HG03108 (cell line): Measurements from ENCODE around the gene MED7.
A peak's percentile ranks its signal among the peaks of the same experiment; 100 is the strongest.
"Not testable (repeated sequence)": the region's sequence is repeated elsewhere in the genome, so short reads cannot be mapped to it uniquely, and the experiment has no call there.

Experiments
- ATAC-seq: cut with Tn5 transposase; IDR thresholded peaks from one replicate; pipeline ENCODE4 v1.9.1; 2021; ENCODE audit warnings: moderate library complexity; ENCODE audit not compliant: unreplicated experiment

The MED7 gene

DNA sequence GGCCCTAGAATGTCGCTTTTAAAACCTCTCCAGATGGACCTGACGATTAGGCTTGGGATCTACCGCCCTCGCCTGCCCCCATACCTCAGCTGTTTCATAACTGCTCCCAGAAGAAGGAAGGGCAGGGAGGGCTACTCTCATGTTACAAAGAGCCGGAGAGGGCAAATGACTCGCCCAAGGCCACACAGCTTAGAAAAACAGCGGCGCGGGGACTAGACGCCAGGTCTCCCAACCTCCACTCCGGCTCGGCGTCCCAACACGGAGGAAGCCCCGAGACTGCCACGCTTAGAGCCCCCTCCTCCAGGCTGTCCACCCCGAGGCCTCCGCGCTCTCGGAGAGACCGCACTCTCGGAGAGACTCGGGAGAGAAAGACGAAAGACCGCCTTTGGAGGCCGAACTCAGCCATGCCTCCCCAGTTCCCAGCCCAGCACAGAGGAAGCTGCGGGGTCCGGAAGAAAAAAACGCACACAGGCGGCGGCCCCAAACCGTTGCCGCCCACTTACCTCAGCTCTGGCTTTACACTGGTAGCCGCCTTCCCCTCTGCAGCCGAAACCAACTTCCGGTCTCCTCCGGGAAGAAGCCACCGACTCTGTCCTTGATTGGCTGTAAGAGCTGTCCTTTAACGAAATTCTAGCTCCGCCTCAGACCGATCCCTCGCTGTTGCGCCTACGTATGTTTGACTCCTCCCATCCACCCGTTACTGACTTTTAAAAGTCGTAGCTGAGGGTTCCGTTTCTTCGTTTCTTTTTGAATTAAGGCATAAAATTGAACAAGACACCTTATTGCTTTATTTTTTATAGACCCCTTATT is at the start of gene MED7:
Gene MED7, minus strand, starts transcription at position 549 of the 810 bp plus-strand sequence. CDS start 3,434 bp downstream, outside the sequence.
- peak; percentile 100 for ATAC-seq

DNA sequence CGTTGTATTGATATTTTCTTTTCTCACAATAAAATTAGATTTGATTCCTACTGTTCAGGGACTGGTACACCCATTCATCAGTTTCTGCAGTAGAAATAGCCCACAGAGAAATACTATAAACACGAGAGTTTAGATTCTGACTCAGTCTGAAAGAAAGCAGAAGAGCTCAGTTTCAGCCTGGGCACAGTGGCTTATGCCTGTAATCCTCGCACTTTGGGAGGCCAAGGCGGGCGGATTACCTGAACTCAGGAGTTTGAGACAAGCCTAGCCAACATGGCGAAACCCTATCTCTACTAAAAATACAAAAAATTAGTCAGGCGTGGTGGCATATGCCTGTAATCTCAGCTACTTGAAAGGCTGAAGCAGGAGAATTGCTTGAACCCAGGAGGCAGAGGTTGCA is 46.6 kb upstream of the MED7 start:
- peak; percentile 77 for ATAC-seq

GRCh38 chr5:157188270-157188669 is 45.6 kb upstream of the MED7 start:
- no peak for ATAC-seq

GRCh38 chr5:157187046-157187754 is 44.5 kb upstream of the MED7 start:
- no peak for ATAC-seq

GRCh38 chr5:157186309-157187045 is 43.8 kb upstream of the MED7 start:
- no peak for ATAC-seq

DNA sequence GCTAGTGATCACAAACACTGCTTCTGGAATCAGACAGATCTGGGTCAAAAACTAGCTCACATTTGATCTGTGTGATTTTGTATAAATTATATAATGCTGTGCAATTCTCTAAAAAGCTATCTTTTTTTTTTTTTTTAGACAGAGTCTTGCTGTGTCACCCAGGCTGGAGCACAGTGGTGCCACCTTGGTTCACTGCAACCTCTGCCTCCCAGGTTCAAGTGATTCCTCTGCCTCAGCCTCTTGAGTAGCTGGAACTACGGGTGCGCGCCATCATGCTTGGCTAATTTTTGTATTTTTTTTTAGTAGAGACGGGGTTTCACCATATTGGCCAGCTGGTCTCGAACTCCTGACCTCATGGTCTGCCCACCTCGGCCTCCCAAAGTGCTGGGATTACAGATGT is 42.5 kb upstream of the MED7 start:
- ATAC-seq = not testable (repeated sequence)

DNA sequence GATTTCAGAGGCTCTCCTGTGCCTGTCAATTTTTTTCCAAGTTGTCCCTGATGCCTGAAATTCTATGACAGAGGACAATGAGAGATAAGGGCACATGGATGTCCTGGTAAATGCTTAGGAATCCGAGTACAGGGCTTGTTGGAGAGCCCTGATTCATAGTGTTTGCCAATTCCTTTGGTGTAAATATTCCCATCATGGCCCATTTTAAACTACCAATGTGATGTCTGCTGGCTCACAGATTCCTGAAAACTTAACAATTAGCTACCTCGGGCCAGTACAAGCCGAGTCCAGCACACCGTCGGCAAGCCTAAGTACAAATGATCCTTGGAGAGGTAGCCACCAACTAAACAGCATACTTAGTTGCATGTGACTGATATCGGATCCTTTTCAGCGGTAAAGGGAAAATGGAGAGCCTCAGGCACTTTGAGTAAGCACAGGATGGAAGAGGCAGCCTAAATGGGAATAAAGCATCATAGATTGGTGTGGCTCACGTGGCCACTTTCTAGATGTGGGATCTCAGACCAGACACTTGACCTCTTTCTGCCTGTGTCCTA is 41.5 kb upstream of the MED7 start:
- no peak for ATAC-seq

GRCh38 chr5:157182143-157182757 is 39.6 kb upstream of the MED7 start:
- ATAC-seq = no peak

- ATAC-seq = no peak
These were observed 38.0 kb upstream of the MED7 start, which contains the start of gene ITK for GRCh38 chr5:157180374-157181264. ITK (plus strand) TSS chr5:157180840; CDS start chr5:157180978, 138 bp downstream.

DNA sequence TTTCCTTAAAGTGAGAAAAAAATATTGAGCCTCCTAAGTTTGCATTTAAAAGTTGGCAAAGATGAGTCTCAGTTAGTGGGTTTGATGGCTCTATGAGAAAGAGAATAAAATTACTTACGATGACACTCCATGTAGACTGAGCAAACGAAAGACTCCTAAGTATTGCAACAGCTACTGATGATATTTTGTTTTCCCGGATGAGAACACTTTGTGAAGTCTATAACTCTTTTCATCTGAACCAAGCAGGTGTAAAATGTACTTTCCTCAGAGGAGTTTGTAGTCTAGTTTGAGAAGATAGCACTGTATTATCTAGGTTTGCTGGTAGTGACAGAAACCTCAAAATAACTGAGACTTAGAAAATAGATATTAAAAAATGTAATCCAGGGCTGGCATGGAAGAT is 36.3 kb upstream of the MED7 start:
- ATAC-seq = no peak

DNA sequence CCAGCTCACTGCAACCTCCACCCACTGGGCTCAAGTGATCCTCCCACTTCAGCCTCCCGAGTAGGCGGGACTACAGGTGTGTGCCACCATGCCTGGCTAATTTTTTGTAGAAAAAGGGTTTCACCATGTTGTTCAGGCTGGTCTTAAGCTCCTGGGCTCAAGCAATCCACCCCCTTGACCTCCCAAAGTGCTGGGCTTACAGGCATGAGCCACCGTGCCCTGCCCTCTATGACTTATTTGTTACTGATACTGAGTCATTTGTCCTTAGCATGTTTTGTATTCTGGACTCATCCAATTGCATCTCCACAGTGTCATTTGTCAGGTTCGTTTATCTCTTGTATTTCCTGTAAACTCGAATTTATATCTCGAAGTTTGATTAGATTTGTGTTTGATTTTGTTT is 35.3 kb upstream of the MED7 start:
- no peak for ATAC-seq

GRCh38 chr5:157175071-157175612 is 32.5 kb upstream of the MED7 start:
- ATAC-seq = no peak

- peak; percentile 100 for ATAC-seq
These were observed 29.7 kb upstream of the MED7 start for GRCh38 chr5:157172403-157172802.

- no peak for ATAC-seq
These were observed 25.6 kb upstream of the MED7 start for GRCh38 chr5:157168286-157168685.

DNA sequence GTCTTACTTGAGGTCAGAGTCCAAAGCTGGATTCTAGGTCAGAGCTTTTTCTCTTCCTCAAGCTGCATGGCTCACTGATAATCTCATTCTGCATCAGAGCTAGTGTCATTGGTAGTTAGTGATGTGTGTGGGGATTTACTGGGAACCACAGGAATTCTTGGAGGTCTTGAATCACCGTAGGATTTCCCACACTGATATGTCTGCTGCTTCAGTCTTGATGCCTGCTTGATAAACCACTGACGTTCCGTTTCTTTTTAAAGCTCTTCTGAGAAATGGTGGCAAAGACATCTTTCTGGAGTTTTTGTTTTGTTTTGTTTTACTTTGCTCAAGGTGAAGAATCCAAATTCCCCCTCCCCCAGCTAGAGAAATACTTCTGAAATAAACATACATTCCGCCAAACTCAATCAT is 24.6 kb upstream of the MED7 start:
- no peak for ATAC-seq

GRCh38 chr5:157166214-157167213 is 23.8 kb upstream of the MED7 start, which contains the start of gene GARIN3:
GARIN3 (minus strand) TSS chr5:157166264; CDS start chr5:157166168, 96 bp downstream.
- no peak for ATAC-seq

DNA sequence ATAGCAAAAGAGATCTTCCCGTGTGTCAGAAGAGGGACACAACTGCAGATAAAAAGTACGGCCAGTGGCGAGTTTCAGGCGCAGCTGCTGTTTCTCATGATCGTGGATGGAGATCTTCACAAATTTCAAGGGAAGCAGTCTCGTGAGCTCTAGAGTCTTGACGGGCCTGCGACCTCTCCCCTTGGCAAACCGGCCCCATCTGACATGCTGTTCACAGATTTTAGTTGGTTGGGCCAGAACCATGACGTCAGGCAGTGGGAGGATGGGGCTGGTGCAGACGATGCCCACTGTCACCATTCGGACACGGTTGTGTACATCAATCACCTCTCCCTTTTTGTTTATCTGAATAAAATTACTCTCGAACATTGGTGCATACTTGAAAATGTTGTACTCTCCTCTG is 23.0 kb upstream of the MED7 start:
- ATAC-seq = no peak

GRCh38 chr5:157165261-157165660 is 22.6 kb upstream of the MED7 start:
- no peak for ATAC-seq
